NCI-H1092 (cell line): Measurements from ENCODE around the gene SYNGR3.
"Not testable (repeated sequence)": the region's sequence is repeated elsewhere in the genome, so short reads cannot be mapped to it uniquely, and the experiment has no call there.

Experiments used
- DNase-seq: peaks from one replicate; lab custom pipeline; 2025; lab: John Stamatoyannopoulos, UW

The SYNGR3 gene

GRCh38 chr16:2029350-2029749, 39.6 kb downstream of the SYNGR3 start:
- DNase-seq = no peak

GRCh38 chr16:2030036-2030435, 40.3 kb downstream of the SYNGR3 start:
- DNase-seq = no peak

- DNase-seq = no peak
Measured at GRCh38 chr16:2031081-2031577, 41.4 kb downstream of the SYNGR3 start.

- no peak for DNase-seq
Measured at GRCh38 chr16:2032285-2033056, 42.7 kb downstream of the SYNGR3 start.

GRCh38 chr16:2033057-2033908, 43.5 kb downstream of the SYNGR3 start:
- DNase-seq = no peak

GRCh38 chr16:2033909-2034695, 44.3 kb downstream of the SYNGR3 start:
- DNase-seq = not testable (repeated sequence)

GRCh38 chr16:2034696-2035430, 45.1 kb downstream of the SYNGR3 start:
- no peak for DNase-seq

GRCh38 chr16:2035431-2036199, 45.8 kb downstream of the SYNGR3 start:
- DNase-seq = peak; percentile 59

GRCh38 chr16:2036200-2036966, 46.6 kb downstream of the SYNGR3 start:
- DNase-seq = no peak

- DNase-seq = no peak
Measured at GRCh38 chr16:2037115-2037514, 47.3 kb downstream of the SYNGR3 start.

GRCh38 chr16:2037647-2038381, 48.0 kb downstream of the SYNGR3 start:
- DNase-seq = no peak

GRCh38 chr16:2038382-2039231, 48.8 kb downstream of the SYNGR3 start:
- no peak for DNase-seq

GRCh38 chr16:2039274-2040031, 49.7 kb downstream of the SYNGR3 start:
- DNase-seq = peak; percentile 31

- DNase-seq = no peak
Measured at GRCh38 chr16:2040041-2040786, 50.4 kb downstream of the SYNGR3 start.

- DNase-seq = no peak
Measured at GRCh38 chr16:2040787-2041522, 51.2 kb downstream of the SYNGR3 start.
